Stomach smooth muscle (tissue), 2 donors: ENCODE data around the gene TMEM14C.

Experiments used
- H3K27ac ChIP-seq: one replicate; pipeline ENCODE4 v1.7.0; 2013; ENCODE audit warnings: mild to moderate bottlenecking, low read length, inconsistent platforms
- H3K27me3 ChIP-seq, 2 donors: one replicate each; pipeline ENCODE4 v1.7.0; 2013; ENCODE audit warnings: low read length in 2 of 2; ENCODE audit not compliant: insufficient read depth in 2 of 2, control insufficient read depth in 1 of 2
- H3K36me3 ChIP-seq, 2 donors: one replicate each; pipeline ENCODE4 v1.7.0; 2013; ENCODE audit warnings: low read length in 2 of 2; ENCODE audit not compliant: control insufficient read depth in 2 of 2, insufficient read depth in 2 of 2
- H3K4me1 ChIP-seq: one replicate; pipeline ENCODE4 v1.7.0; 2013; ENCODE audit warnings: low read length; ENCODE audit not compliant: control insufficient read depth, insufficient read depth
- H3K4me3 ChIP-seq, 2 donors: one replicate each; pipeline ENCODE4 v1.7.0; 2013; ENCODE audit warnings: low read length in 2 of 2
- H3K9ac ChIP-seq, 2 donors: one replicate each; pipeline ENCODE4 v1.7.0; 2013; ENCODE audit warnings: low read length in 2 of 2, mild to moderate bottlenecking in 1 of 2
- H3K9me3 ChIP-seq, 2 donors: one replicate each; pipeline ENCODE4 v1.7.0; 2013; ENCODE audit warnings: low read length in 2 of 2; ENCODE audit not compliant: control insufficient read depth in 2 of 2
- donor health status: healthy.
- donor health status: Pancreatic carcinoma.

Gene TMEM14C

DNA sequence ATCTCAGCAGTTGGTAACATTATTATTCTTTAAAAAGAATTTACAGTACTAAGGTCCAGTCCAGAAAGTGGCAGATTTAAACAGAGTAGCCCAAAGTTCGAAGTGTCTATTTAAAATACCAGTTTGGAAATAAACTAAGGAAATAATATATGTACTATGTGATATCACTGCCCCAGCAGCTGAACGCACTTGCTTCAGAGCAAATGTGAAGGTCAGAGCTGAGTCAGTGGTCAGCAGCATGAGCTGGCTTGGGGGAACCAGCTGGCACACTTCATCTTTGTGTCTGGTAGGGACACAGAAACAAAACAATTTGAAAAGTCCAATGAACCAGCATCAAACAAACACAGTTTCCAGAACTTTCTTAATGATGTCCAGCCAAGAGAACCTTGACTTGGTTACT is 40.1 kb downstream of the TMEM14C start:
- Histone ChIP-seq H3K9ac (no peak overlapping the region), H3K4me1 (no peaks in the 10 kb centered on the region), H3K27me3 (no peaks in the 10 kb centered on the region), H3K27ac (no peak overlapping the region), H3K36me3 (peaks cover under 1 to 5% of the 10 kb centered on the region in 2 donors), H3K4me3 (no peak overlapping the region), H3K9me3 (no peaks in the 10 kb centered on the region)

DNA sequence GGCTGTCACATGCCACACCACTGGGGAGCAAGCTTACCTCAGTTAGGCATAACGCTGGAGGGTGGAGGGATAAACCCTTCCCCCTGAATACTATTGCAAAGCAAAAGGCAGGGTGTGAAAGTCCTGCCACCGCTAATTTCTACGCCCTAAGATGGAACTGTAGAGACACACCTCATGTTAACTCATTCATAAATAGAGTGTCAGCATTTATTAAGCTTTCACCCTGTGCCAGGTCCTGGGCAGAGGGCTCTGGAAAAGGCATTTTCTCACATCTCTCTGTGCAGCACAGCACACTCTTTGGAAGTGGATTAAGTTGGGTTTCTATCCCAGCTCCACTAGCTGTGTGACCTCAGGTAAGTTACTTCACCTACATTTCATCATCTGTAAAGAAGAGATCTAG is 46.5 kb downstream of the TMEM14C start:
- Histone ChIP-seq H3K9ac (no peak overlapping the region), H3K27me3 (no peaks in the 10 kb centered on the region), H3K27ac (no peak overlapping the region), H3K9me3 (no peaks in the 10 kb centered on the region), H3K4me3 (no peak overlapping the region), H3K4me1 (no peaks in the 10 kb centered on the region), H3K36me3 (peaks cover 11 to 19% of the 10 kb centered on the region in 2 donors)

DNA sequence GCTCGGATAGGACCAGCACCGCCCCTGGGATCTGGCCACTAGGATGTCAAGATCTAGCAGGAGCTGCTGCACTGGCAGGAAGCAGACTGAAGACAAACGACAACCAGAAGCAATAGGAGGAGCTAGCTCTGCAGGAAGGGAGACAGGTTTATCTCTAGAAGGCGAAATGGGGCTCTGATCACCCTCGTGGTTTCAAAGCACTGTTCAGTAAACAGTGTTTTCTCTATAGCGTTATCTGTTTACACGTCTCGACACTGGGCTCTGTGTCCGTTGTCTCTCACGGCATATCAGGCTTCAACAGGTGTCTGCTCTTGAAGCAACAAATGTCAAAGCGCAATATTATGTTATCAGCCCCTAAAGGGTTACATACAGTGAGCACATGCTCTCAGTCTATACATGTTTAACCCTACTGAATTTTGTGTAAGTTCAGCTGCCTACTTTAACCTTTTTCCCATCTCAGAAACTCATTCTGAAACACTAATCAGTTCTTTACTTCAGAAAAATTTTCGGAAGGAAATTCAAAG is 48.6 kb downstream of the TMEM14C start:
- H3K27me3 ChIP-seq, result no peaks in the 10 kb centered on the region
- no peak overlapping the region for H3K4me3 ChIP-seq
- no peaks in the 10 kb centered on the region for H3K4me1 ChIP-seq
- no peak overlapping the region for H3K9ac ChIP-seq
- no peak overlapping the region for H3K27ac ChIP-seq
- no peaks in the 10 kb centered on the region for H3K9me3 ChIP-seq
- peaks cover 18% of the 10 kb centered on the region in 2 donors for H3K36me3 ChIP-seq

DNA sequence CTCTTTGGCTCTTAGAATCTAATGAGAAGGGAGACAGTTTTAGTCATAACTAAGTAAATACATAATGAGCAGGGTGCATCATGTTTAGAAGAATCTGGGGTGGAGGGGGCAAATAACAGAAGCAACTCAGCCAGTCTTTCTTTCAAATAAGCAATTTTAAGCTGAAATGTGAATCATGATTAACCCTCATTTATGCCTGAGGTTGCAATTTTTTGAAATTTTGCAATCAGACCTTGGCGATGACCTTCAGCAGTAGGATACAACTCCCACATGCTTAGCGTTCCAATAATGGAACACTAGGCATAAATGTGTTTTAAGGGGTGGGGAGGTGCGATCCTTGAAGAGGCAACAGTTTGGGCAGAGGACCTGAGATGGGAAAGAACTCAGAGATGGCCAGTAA is 55.4 kb downstream of the TMEM14C start:
- no peak overlapping the region for H3K27ac ChIP-seq
- no peak overlapping the region for H3K4me3 ChIP-seq
- H3K36me3 ChIP-seq, result peaks cover 7% of the 10 kb centered on the region in 2 donors
- no peaks in the 10 kb centered on the region for H3K4me1 ChIP-seq
- H3K27me3 ChIP-seq, result no peaks in the 10 kb centered on the region
- H3K9me3 ChIP-seq, result no peaks in the 10 kb centered on the region
- no peak overlapping the region for H3K9ac ChIP-seq

DNA sequence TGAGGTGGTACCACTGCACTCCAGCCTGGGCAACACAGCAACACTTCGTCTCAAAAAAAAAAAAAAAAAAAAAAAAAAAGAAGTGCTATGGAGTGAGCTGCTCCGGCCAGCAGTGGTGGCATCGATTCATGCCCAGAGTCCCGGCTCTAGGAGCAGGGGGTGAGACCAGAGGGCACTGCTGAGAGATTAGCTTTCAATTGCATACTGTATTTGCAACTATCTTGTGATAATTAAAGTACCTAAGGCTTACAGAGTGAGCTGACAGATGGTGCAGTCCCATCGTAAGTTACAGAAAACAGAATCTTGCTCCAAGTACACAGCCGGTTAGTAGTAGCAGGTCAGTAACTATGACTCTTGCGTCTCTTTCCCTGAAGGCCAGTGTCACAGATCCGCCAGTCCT is 56.2 kb downstream of the TMEM14C start:
- no peak overlapping the region for H3K27ac ChIP-seq
- H3K4me3 ChIP-seq, result no peak overlapping the region
- no peaks in the 10 kb centered on the region for H3K4me1 ChIP-seq
- no peak overlapping the region for H3K9ac ChIP-seq
- no peaks in the 10 kb centered on the region for H3K27me3 ChIP-seq
- H3K9me3 ChIP-seq, result no peaks in the 10 kb centered on the region
- H3K36me3 ChIP-seq, result peaks cover 7 to 9% of the 10 kb centered on the region in 2 donors
